SK-N-MC (cell line): ENCODE measurements around the gene PLOD2.

ENCODE experiments used
- DNase-seq: peaks from one replicate; pipeline ENCODE4 v3.0.0-alpha.2; 2011; ENCODE audit warnings: low read depth, low spot score
- H3K27ac ChIP-seq: fragments of 200-600 bp; sonication (generic); 2 replicates; pipeline ENCODE4 v1.5.1; 2016; ENCODE audit warnings: mixed run types
- H3K36me3 ChIP-seq: fragments of 200-600 bp; sonication (generic); 2 replicates; pipeline ENCODE4 v1.6.1; 2017; ENCODE audit warnings: antibody characterized with exemption, low read length, mixed read lengths; ENCODE audit not compliant: insufficient read depth
- H3K4me3 ChIP-seq: fragments of 200-600 bp; sonication (generic); 2 replicates; pipeline ENCODE4 v1.5.1; 2016
- H3K9ac ChIP-seq: fragments of 200-600 bp; sonication (generic); 2 replicates; pipeline ENCODE4 v1.8.0; 2017; ENCODE audit warnings: mixed run types, mixed read lengths; ENCODE audit not compliant: insufficient read length
- H3K9me3 ChIP-seq: fragments of 200-600 bp; sonication (generic); 2 replicates; pipeline ENCODE4 v1.6.1; 2017; ENCODE audit warnings: low read depth, mild to moderate bottlenecking, antibody characterized with exemption, low read length, moderate library complexity, mixed read lengths
- EZH2 ChIP-seq: fragments of 200-600 bp; sonication (generic); IDR thresholded peaks from one replicate; pipeline ENCODE4 v1.6.1; 2017; ENCODE audit warnings: antibody characterized with exemption
- FOXP2 ChIP-seq: optimal IDR thresholded peaks from 2 replicates; pipeline ENCODE3; 2011; ENCODE audit warnings: mild to moderate bottlenecking, moderate library complexity; ENCODE audit not compliant: insufficient read depth; ENCODE audit errors: extremely low read length, control extremely low read depth
- POLR2AphosphoS5 ChIP-seq: IDR thresholded peaks from 2 replicates; pipeline ENCODE4 v1.6.1; 2012; ENCODE audit warnings: mild to moderate bottlenecking, low read depth, low read length, borderline replicate concordance

The PLOD2 gene

GRCh38 chr3:146072824-146073223 lies 88.2 kb downstream of the PLOD2 start:
- Histone ChIP-seq H3K9me3 (no peaks in the 10 kb centered on the region), H3K27ac (peak overlapping the region; percentile 66; the same call in 1 of the 2 replicates), H3K4me3 (no peak overlapping the region), H3K9ac (no peak overlapping the region), H3K36me3 (peaks cover 20% of the 10 kb centered on the region)
- DNase-seq, result no peak
- TF ChIP-seq FOXP2 (no peak), POLR2AphosphoS5 (no peak), EZH2 (no peak)

- H3K9ac ChIP-seq, result no peak overlapping the region
- TF ChIP-seq EZH2 (no peak), POLR2AphosphoS5 (no peak), FOXP2 (no peak)
Observed at GRCh38 chr3:146072061-146072460, 88.9 kb downstream of the PLOD2 start.

GRCh38 chr3:146071632-146072031 lies 89.4 kb downstream of the PLOD2 start:
- H3K4me3 ChIP-seq, result peak overlapping the region; percentile 16; the same call in 1 of the 2 replicates
- no peak overlapping the region for H3K9ac ChIP-seq
- DNase-seq, result no peak
- H3K9me3 ChIP-seq, result no peaks in the 10 kb centered on the region
- H3K27ac ChIP-seq, result peak overlapping the region; percentile 66
- no peak for TF ChIP-seq FOXP2
- TF ChIP-seq POLR2AphosphoS5, result no peak
- no peak for TF ChIP-seq EZH2
- peaks cover 20% of the 10 kb centered on the region for H3K36me3 ChIP-seq

More at GRCh38 chr3:146072061-146072460, 88.9 kb downstream of the PLOD2 start:
- Histone ChIP-seq H3K9me3 (no peaks in the 10 kb centered on the region), H3K36me3 (peaks cover 20% of the 10 kb centered on the region), H3K4me3 (peak overlapping the region; percentile 16; the same call in 1 of the 2 replicates), H3K27ac (peak overlapping the region; percentile 66)
- no peak for DNase-seq

- TF ChIP-seq FOXP2, result no peak
- no peak for TF ChIP-seq POLR2AphosphoS5
- TF ChIP-seq EZH2, result no peak
- Histone ChIP-seq H3K4me3 (no peak overlapping the region), H3K36me3 (peaks cover 13% of the 10 kb centered on the region), H3K9me3 (no peaks in the 10 kb centered on the region), H3K27ac (no peak overlapping the region), H3K9ac (no peak overlapping the region)
- no peak for DNase-seq
Observed at GRCh38 chr3:146067048-146067447, 93.9 kb downstream of the PLOD2 start.

GRCh38 chr3:146065573-146066006 lies 95.4 kb downstream of the PLOD2 start:
- no peak overlapping the region for H3K4me3 ChIP-seq
- peak; percentile 86 for DNase-seq
- no peak for TF ChIP-seq FOXP2
- no peak for TF ChIP-seq EZH2
- no peak for TF ChIP-seq POLR2AphosphoS5
- no peak overlapping the region for H3K9ac ChIP-seq
- H3K36me3 ChIP-seq, result peaks cover 7% of the 10 kb centered on the region
- H3K27ac ChIP-seq, result no peak overlapping the region
- no peaks in the 10 kb centered on the region for H3K9me3 ChIP-seq

- Histone ChIP-seq H3K4me3 (no peak overlapping the region), H3K9ac (no peak overlapping the region), H3K27ac (no peak overlapping the region), H3K36me3 (no peaks in the 10 kb centered on the region), H3K9me3 (no peaks in the 10 kb centered on the region; the same call in 1 of the 2 replicates)
- no peak for DNase-seq
- TF ChIP-seq FOXP2, result no peak
- no peak for TF ChIP-seq POLR2AphosphoS5
Observed at GRCh38 chr3:146058241-146058640, 102.7 kb downstream of the PLOD2 start.

GRCh38 chr3:146052791-146053310 lies 108.1 kb downstream of the PLOD2 start:
- no peak for DNase-seq
- Histone ChIP-seq H3K4me3 (no peak overlapping the region), H3K27ac (no peak overlapping the region), H3K36me3 (no peaks in the 10 kb centered on the region), H3K9me3 (no peaks in the 10 kb centered on the region; the same call in 1 of the 2 replicates), H3K9ac (no peak overlapping the region)
- TF ChIP-seq FOXP2 (no peak), POLR2AphosphoS5 (no peak), EZH2 (no peak)

GRCh38 chr3:146052056-146052790 lies 108.8 kb downstream of the PLOD2 start:
- Histone ChIP-seq H3K36me3 (no peaks in the 10 kb centered on the region), H3K4me3 (no peak overlapping the region), H3K9me3 (no peaks in the 10 kb centered on the region; the same call in 1 of the 2 replicates), H3K27ac (no peak overlapping the region), H3K9ac (no peak overlapping the region)
- TF ChIP-seq EZH2 (no peak), POLR2AphosphoS5 (no peak), FOXP2 (no peak)
- no peak for DNase-seq
